ENCODE results near the gene SLC4A3.
"Not testable (repeated sequence)": the region's sequence is repeated elsewhere in the genome, so short reads cannot be mapped to it uniquely, and the experiment has no call there.

SLC4A3 gene

DNA sequence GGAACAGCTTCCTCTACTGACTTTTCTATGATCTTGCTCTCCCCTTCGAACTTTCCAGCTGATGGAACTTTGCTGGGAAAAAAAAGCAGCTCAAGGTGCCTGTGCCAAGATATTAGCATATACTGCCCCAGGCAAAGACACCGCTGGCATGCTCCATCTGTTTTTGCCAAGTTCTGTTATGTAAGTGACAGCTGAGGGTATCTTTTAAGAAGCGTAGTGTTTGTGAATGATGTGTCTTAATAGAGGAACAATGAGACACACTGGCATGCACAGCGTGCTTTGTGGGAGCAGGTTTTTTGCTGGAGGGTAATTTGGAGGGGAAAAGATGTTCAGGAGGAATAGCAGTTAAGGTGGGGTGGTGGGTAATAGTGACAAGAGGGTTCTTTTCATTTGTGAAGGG is 47.8 kb downstream of the SLC4A3 start:
- no peak overlapping the region for H3K4me3 ChIP-seq (replicated peaks in 1 of 2; ENCODE audit: low read depth in 2 of 2, low read length in 2 of 2)
- no peak for DNase-seq (ENCODE audit: low read depth in 2 of 2)
- TF ChIP-seq, protein P1, sequence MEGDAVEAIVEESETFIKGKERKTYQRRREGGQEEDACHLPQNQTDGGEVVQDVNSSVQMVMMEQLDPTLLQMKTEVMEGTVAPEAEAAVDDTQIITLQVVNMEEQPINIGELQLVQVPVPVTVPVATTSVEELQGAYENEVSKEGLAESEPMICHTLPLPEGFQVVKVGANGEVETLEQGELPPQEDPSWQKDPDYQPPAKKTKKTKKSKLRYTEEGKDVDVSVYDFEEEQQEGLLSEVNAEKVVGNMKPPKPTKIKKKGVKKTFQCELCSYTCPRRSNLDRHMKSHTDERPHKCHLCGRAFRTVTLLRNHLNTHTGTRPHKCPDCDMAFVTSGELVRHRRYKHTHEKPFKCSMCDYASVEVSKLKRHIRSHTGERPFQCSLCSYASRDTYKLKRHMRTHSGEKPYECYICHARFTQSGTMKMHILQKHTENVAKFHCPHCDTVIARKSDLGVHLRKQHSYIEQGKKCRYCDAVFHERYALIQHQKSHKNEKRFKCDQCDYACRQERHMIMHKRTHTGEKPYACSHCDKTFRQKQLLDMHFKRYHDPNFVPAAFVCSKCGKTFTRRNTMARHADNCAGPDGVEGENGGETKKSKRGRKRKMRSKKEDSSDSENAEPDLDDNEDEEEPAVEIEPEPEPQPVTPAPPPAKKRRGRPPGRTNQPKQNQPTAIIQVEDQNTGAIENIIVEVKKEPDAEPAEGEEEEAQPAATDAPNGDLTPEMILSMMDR (IDR thresholded peaks at IDR 0.05; ENCODE audit: low read depth, low read length): no peak

DNA sequence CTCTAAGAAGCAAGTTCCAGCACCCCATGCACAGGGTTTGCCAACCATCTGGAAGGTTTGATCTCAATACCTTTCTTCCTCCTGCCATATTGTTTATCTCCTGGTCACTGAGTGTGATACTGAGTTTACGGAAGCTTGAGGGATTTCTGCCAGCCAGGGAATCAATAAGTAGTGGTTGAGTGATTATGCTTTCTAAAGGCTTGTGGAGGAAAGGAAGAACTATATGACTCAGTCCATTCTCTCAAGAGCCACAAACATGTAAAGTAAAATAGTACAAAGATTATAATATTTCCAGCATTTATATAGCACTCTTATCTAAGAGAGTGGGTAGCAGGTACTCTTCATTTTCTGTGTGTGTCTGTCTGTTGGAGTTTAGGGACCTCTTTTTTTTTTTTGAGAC is 49.2 kb downstream of the SLC4A3 start:
- no peak for DNase-seq (ENCODE audit: low read depth in 2 of 2)
- TF ChIP-seq, protein P1 (IDR thresholded peaks at IDR 0.05; ENCODE audit: low read depth, low read length): no peak
- no peak overlapping the region for H3K4me3 ChIP-seq (replicated peaks in 1 of 2; ENCODE audit: low read depth in 2 of 2, low read length in 2 of 2)

DNA sequence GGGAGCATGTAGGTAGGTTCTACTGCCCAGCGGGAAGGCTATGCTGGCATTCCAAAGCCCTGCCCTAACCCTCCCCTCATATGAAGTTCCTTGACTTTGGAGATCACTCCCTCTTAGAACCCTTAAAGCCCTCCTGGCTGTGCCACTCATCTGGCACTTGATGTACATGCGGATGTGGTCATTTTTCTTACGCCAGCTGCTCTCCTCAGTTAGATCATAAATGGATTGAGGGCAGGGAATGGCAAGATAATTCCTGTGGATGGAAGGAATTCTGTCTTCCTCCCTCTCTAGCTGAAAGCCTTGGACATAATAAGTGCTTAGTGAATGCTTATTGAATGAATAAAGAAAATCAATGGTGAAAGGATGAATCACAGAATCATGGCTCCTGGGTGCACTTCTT is 51.6 kb downstream of the SLC4A3 start:
- H3K4me3 ChIP-seq (replicated peaks in 1 of 2; ENCODE audit: low read depth in 2 of 2, low read length in 2 of 2): no peak overlapping the region
- no peak for DNase-seq (ENCODE audit: low read depth in 2 of 2)
- TF ChIP-seq, protein P1 (IDR thresholded peaks at IDR 0.05; ENCODE audit: low read depth, low read length): no peak

DNA sequence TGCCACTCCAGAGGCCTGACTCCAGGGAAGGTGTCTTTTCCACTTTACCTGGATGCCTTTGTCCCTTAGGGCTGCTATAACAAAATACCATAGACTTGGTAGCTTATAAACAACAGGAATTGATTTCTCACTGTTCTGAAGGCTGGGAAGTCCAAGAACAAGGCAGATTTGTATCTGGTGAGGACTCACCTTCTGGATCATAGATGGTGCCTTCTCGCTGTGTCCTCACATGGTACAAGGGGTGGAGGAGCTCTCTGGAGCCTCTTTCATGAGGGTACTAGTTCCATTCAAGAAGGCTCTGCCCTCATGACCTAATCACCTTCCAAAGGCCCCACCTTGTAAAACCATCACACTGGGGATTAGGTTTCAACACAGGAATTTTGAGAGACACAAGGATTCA is 52.1 kb downstream of the SLC4A3 start:
- DNase-seq (ENCODE audit: low read depth in 2 of 2): no peak
- TF ChIP-seq, protein P1 (IDR thresholded peaks at IDR 0.05; ENCODE audit: low read depth, low read length): no peak
- H3K4me3 ChIP-seq (replicated peaks in 1 of 2; ENCODE audit: low read depth in 2 of 2, low read length in 2 of 2): no peak overlapping the region

DNA sequence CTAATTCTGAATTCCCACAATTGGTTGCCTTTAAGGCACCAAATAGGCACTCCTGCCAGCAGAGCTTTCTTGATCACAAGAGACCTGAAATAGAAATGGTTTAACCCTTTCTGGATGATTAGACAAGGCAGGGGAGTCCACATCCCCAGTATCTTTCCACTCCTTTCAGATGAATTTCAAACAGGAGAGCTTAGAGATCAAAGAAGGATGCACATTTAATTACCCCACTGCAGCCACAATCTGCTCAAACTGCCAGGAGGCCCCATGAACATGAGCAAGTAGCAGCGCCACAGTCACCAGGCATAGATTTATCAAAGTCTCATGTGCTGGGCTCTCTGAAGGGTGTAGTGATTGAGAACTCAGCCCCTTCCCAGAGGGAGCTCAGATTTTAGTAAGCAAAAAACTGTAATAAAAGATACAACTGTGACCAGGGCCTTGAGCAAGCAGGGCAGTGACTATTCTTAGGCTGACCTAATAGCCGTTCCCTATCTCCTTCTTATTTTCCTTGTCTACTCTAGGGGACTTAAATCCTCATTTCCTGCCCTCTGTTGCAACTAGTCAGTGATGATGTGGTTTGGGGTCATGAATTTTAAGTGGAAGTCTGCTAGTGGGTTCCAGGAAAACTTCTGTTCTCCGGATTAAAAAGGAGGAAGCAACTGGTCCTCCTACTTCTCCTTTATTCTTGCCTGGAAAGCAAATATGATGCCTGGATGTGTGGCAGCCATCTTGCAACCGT is 53.7 kb downstream of the SLC4A3 start:
- peak in 1 of 2 donors; percentile 51 for DNase-seq (ENCODE audit: low read depth in 2 of 2)
- H3K4me3 ChIP-seq (replicated peaks in 1 of 2; ENCODE audit: low read depth in 2 of 2, low read length in 2 of 2): no peak overlapping the region
- TF ChIP-seq, protein P1 (IDR thresholded peaks at IDR 0.05; ENCODE audit: low read depth, low read length): no peak

DNA sequence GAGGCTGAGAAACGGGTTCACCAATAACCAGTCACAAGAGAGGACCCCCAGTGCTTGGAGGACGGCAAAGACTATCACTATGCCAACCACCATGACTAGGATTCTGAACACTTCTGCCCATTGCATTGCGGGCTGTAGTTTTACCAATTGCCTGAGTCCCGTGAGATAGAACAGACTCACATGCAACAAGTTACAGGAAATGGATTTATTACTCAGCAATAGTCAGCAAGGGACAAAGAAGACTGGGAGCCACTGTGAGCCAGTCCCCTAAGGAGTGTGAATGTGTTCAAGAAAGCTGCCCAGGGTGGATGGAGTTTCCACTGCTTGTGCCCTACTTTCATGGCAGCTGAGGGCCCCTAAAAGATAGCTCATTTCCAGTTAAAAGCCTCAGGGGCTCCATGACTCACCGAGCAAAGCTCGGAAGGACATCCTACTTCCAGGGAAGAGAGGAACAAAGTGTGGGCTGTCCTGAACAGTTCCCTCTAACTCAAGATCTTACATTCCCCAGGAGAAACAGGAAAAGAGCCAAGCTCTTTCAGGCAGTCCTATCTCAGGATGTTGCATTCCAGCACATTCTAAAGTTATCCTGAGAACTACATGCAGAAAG is 54.4 kb downstream of the SLC4A3 start:
- peak; percentile 57 to 88 for DNase-seq (ENCODE audit: low read depth in 2 of 2)
- no peak overlapping the region for H3K4me3 ChIP-seq (replicated peaks in 1 of 2; ENCODE audit: low read depth in 2 of 2, low read length in 2 of 2)
- TF ChIP-seq, protein P1 (IDR thresholded peaks at IDR 0.05; ENCODE audit: low read depth, low read length): no peak

DNA sequence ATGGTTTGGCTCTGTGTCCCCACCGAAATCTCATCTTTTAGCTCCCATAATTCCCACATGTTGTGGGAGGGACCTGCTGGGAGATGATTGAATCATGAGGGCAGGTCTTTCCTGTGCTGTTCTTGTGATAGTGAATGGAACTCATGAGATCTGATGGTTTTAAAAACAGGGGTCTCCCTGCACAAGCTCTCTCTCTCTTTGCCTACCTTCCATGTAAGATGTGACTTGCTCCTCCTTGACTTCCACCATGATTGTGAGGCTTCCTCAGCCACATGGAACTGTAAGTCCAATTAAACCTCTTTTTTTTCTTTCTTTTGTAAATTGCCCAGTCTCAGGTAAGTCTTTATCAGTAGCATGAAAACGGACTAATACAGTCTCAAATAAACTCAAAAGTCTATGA is 56.0 kb downstream of the SLC4A3 start:
- DNase-seq (ENCODE audit: low read depth in 2 of 2); H3K4me3 ChIP-seq (replicated peaks in 1 of 2; ENCODE audit: low read depth in 2 of 2, low read length in 2 of 2): not testable (repeated sequence)

Data from cardiac fibroblast (primary cell).